T-helper 22 cell (primary cell): ENCODE results near the gene RAD51AP1.

Experiments
- DNase-seq: peaks from one replicate; pipeline ENCODE4 v3.0.0-alpha.2; 2020; ENCODE audit warnings: low read depth

Gene RAD51AP1

DNA sequence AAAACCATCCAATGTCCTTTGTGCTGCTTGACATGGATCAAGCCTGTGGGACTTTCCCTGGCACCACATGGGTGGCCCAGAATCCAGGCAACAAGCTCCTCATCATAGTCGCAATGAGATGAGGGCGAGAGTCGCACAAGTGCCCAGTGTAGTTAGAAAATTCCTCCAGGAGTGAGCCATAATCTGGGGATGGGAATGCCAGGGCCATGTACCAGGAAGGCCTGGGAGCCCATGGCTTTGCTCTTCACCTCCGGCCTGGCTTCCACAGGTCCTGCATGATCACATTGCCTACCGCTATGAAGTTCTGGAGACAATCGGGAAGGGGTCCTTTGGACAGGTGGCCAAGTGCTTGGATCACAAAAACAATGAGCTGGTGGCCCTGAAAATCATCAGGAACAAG is 57.2 kb downstream of the RAD51AP1 start:
- no peak for DNase-seq

DNA sequence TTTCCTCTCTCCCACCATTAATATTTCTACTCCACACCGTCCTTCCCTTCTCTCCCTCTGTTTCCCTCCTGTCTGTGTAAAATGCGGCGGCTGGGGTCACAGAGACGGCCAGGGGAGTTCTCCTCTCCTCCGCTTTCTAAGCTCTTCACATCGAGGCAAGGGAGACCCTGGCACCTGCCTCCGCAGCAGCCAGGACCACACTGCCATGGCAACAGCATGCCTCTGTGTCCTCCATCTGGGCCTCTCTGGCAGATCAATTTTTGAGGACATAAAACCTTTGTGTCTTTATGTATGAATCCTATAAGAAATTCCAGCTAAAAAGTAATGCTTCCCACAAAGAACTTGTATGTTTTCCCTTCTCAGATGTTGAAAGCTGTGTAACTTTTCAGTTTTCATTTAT is 64.7 kb downstream of the RAD51AP1 start:
- DNase-seq: no peak

DNA sequence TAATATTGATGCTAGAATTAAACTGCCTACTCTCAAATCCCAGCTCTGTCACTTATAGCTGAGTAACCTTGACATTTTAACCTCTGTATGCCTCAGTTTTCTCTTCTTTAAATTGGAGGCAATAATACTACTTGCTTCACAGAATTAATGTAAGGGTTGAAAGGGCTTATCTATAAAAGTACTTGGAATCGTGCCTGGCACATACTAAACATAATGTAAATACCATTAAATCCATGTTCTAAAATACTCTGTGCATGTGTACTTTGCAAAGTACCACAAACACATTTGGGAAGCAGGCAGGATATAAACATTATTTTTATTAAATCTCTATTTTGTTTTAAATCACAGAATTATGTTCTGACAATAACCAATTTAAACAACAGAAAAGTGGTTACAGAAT is 65.3 kb downstream of the RAD51AP1 start:
- DNase-seq: no peak

DNA sequence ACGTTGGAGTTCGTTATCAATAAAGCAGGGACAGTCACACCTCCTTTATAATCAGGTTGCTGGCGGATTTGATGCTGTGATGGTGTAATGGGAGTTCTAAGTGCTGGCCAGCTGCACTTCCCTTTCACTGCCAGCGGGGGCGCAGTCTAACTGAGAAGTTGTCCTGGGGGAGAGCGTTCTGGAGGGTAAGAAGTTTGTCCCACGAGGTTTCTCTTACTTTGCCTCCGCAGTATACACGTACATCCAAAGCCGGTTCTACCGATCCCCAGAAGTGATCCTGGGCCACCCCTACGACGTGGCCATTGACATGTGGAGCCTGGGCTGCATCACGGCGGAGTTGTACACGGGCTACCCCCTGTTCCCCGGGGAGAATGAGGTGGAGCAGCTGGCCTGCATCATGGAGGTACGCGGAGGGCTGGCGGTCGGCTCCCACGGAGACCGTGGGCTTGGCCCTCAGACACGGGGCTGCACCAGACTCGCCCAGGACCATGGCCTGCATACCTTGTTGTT is 66.0 kb downstream of the RAD51AP1 start:
- DNase-seq: peak; percentile 36

DNA sequence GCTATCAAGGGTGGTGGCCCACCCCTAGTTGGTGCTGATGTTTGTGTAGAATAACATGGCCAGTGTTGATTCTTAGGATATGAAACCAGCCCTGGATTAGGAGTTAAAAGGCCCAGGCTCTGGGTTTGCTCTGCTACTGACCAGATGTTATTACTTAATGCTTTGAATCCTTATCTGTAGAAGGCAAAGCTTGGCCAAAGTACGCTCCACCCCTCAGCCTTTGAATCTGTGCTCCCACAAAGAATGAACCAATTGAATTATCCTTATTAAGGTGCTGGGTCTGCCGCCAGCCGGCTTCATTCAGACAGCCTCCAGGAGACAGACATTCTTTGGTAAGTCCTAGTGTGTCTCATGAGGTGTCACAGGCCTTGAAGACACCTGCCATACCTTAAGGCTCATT is 68.4 kb downstream of the RAD51AP1 start:
- no peak for DNase-seq

DNA sequence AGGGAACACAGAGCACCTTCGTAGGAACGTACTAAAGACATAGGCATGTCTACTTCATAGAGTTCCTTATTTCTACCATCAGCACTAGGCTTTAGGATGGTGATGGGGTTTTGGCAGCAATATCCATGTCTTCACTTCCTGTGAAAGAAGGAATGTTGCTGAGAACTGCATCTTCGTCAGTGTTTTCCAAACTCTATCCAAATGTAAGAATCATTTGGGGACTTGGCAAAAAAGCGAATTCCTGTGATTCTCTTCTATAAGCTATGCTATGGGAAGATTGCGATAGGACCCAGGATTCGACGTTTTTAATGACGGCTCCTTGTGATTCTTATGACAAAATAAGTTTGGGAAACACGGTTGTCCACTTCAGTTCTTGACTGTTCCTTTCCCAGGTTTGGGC is 70.4 kb downstream of the RAD51AP1 start:
- no peak for DNase-seq
